ENCODE data around the gene PRSS3.
A peak's percentile ranks its signal among the peaks of the same experiment; 100 is the strongest.
"Not testable (repeated sequence)": the region's sequence is repeated elsewhere in the genome, so short reads cannot be mapped to it uniquely, and the experiment has no call there.

PRSS3 gene

GRCh38 chr9:33835625-33836260, 40.4 kb downstream of the PRSS3 start:
- TF ChIP-seq CTCF (IDR thresholded peaks at IDR 0.05; ENCODE audit: unreplicated experiment in 3 of 3): no peak
- H3K4me3 Mint-ChIP-seq: no peak overlapping the region
- peak overlapping the region in 1 of 3 experiments; percentile 29 for H3K27ac Mint-ChIP-seq
- H3K4me1 Mint-ChIP-seq: peaks cover 12% of the 10 kb centered on the region
- peaks cover 11% of the 10 kb centered on the region for H3K36me3 Mint-ChIP-seq (ENCODE audit: low read depth)
- no peaks in the 10 kb centered on the region for H3K27me3 Mint-ChIP-seq (ENCODE audit: low read depth)
- H3K9me3 Mint-ChIP-seq: no peaks in the 10 kb centered on the region

DNA sequence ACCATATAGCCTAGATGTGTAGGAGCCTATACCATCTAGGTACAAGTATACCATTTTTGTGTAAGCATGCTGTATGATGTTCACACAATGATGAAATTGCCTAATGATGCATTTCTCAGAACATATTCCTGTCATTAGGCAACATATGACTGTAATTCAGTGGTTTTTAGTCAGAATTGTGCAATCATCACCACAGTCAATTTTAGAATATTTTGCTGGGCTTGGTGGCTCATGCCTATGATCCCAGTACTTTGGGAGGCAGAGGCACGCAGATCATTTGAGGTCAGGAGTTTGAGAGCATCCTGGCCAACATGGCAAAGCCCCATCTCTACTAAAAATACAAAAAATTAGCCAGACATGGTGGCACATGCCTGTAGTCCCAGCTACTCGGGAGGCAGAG, 40.9 kb downstream of the PRSS3 start:
- Mint-ChIP-seq H3K4me1 (peaks cover 14% of the 10 kb centered on the region), H3K36me3 (ENCODE audit: low read depth) (peaks cover 11% of the 10 kb centered on the region)
- not testable (repeated sequence) for H3K9me3 Mint-ChIP-seq; H3K4me3 Mint-ChIP-seq; H3K27ac Mint-ChIP-seq; H3K27me3 Mint-ChIP-seq (ENCODE audit: low read depth)

DNA sequence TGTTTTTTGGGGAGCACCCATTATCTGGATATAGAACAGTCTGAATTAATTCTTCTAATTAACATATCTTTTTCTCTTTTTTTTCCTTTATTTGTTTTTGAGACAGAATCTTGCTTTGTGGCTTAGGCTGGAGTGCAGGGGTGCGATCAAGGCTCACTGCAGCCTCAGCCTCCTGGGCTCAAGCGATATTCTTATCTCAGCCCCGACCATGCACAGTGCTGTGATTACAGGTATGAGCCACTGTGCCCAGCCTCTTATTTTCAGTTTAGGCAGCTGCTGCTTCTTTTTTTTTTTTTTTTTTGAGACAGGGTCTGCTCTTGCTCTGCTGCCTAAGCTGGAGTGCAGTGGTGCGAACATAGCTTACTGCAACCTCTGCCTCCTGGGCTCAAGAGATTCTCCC, 41.8 kb downstream of the PRSS3 start:
- TF ChIP-seq CTCF (IDR thresholded peaks at IDR 0.05; ENCODE audit: unreplicated experiment in 3 of 3): no peak
- H3K4me3 Mint-ChIP-seq: no peak overlapping the region
- peaks cover 11% of the 10 kb centered on the region for H3K36me3 Mint-ChIP-seq (ENCODE audit: low read depth)
- no peak overlapping the region for H3K27ac Mint-ChIP-seq
- peaks cover 22% of the 10 kb centered on the region for H3K4me1 Mint-ChIP-seq
- H3K9me3 Mint-ChIP-seq: no peaks in the 10 kb centered on the region
- H3K27me3 Mint-ChIP-seq (ENCODE audit: low read depth): no peaks in the 10 kb centered on the region

- Mint-ChIP-seq H3K27ac (peak overlapping the region; percentile 24 to 52 (median 30)), H3K9me3 (no peaks in the 10 kb centered on the region), H3K4me1 (peaks cover 29% of the 10 kb centered on the region), H3K4me3 (no peak overlapping the region), H3K27me3 (ENCODE audit: low read depth) (no peaks in the 10 kb centered on the region), H3K36me3 (ENCODE audit: low read depth) (peaks cover 5% of the 10 kb centered on the region)
- no peak for TF ChIP-seq CTCF (IDR thresholded peaks at IDR 0.05; ENCODE audit: unreplicated experiment in 3 of 3)
Measured at GRCh38 chr9:33840381-33840780, 45.0 kb downstream of the PRSS3 start.

- no peak for TF ChIP-seq CTCF (IDR thresholded peaks at IDR 0.05; ENCODE audit: unreplicated experiment in 3 of 3)
- H3K36me3 Mint-ChIP-seq (ENCODE audit: low read depth): peaks cover 7% of the 10 kb centered on the region
- peaks cover 32% of the 10 kb centered on the region for H3K4me1 Mint-ChIP-seq
- H3K9me3 Mint-ChIP-seq: no peaks in the 10 kb centered on the region
- peak overlapping the region in 1 of 3 experiments; percentile 48 for H3K27ac Mint-ChIP-seq
- H3K27me3 Mint-ChIP-seq (ENCODE audit: low read depth): no peaks in the 10 kb centered on the region
- H3K4me3 Mint-ChIP-seq: no peak overlapping the region
Measured at GRCh38 chr9:33843312-33843961, 48.1 kb downstream of the PRSS3 start.

DNA sequence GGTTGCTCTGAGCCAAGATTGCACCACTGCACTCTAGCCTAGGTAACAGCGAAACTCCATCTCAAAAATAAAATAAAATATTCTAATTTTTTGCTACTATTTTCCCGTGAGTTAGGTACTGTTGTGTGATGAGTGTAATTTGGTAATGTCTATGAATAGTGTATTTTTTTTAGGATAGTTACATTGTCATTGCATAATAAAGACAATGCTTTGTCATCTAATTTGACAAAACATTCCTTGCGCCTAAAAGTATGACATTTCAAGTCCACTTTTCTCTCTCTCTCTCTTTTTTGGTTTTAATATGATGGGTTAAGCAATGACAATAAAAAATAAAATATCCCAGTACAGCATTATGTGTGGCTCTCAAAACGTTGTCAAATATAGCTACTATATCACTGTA, 50.9 kb downstream of the PRSS3 start:
- H3K9me3 Mint-ChIP-seq: no peaks in the 10 kb centered on the region
- no peak overlapping the region for H3K4me3 Mint-ChIP-seq
- TF ChIP-seq CTCF (IDR thresholded peaks at IDR 0.05; ENCODE audit: unreplicated experiment in 3 of 3): no peak

GRCh38 chr9:33847894-33848205, 52.5 kb downstream of the PRSS3 start:
- H3K4me1 Mint-ChIP-seq: peaks cover 25% of the 10 kb centered on the region
- H3K4me3 Mint-ChIP-seq, H3K9me3 Mint-ChIP-seq: not testable (repeated sequence)

More for the DNA sequence above, 50.9 kb downstream of the PRSS3 start:
- Mint-ChIP-seq H3K36me3 (ENCODE audit: low read depth) (peaks cover 4% of the 10 kb centered on the region), H3K27me3 (ENCODE audit: low read depth) (no peaks in the 10 kb centered on the region), H3K4me1 (peaks cover 32% of the 10 kb centered on the region), H3K27ac (peak overlapping the region in 2 of 3 experiments; percentile 9 to 10)

More at GRCh38 chr9:33847894-33848205, 52.5 kb downstream of the PRSS3 start:
- H3K36me3 Mint-ChIP-seq (ENCODE audit: low read depth); H3K27me3 Mint-ChIP-seq (ENCODE audit: low read depth); H3K27ac Mint-ChIP-seq: not testable (repeated sequence)
